Astrocyte of the cerebellum (primary cell): ENCODE results near the gene PRDM1.

Experiments
- DNase-seq: peaks from one replicate; pipeline ENCODE4 v3.0.0-alpha.2; 2011; ENCODE audit warnings: low read depth
- H3K4me3 ChIP-seq: 2 replicates; pipeline ENCODE4 v1.5.1; 2011; ENCODE audit warnings: mild to moderate bottlenecking, low read depth, low read length, moderate library complexity
- CTCF ChIP-seq: IDR thresholded peaks from 2 replicates; pipeline ENCODE4 v1.5.1; 2012; ENCODE audit warnings: low read length, low read depth, moderate library complexity, mild to moderate bottlenecking; ENCODE audit errors: missing control alignments
- in situ Hi-C: cut with HindIII; loops from 2 replicates; pipeline ENCODE4 v1.10.0; 2017; ENCODE audit warnings: low sequenced_read_pairs

The PRDM1 gene

DNA sequence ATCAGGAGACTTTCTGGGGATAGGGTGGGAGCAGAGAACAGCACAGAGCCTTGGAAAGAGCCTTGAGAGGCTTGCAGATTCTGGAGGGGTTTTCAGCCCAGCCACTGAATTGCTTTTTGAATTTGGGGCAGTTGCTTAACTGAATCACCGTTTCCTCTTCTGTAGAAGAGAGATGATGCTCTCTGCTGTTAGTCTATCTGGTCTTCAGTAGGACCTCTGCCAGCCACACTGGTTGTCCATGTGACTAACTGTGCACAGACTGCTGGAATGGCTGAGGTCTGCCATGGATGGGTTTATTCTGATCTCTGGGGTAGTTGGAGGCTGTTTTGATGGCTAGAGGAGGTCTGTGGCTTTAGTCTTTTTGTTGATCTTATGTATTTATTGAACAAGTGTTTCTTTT is 21.4 kb upstream of the PRDM1 start:
- H3K4me3 ChIP-seq, result no peak overlapping the region
- no peak for DNase-seq
- TF ChIP-seq CTCF, result no peak
- in situ Hi-C loops, result no loop called here

- in situ Hi-C loops, result no loop called here
- no peak for TF ChIP-seq CTCF
- no peak overlapping the region for H3K4me3 ChIP-seq
- DNase-seq, result no peak
Measured at GRCh38 chr6:106066989-106067388, 19.1 kb upstream of the PRDM1 start.

DNA sequence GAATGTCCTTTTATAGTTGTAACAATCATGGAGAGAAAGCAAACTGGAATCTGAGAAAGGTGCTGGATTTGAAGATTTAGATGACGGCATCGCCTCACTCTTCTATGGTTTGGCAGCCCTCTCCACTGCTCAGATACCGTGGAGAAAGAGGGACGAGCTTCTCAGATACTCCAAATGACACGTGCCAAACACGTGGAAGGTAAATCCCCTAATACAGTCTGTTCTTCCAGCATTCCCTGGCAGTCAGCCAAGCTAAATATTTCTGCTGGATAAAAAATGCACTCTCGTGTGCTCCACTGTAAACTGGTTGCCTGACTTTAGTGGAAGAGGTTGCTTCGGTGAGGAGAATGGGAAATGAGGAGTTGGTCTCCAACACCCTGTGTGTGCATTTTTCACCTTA is 16.7 kb upstream of the PRDM1 start:
- no peak for TF ChIP-seq CTCF
- DNase-seq, result peak; percentile 86
- H3K4me3 ChIP-seq, result no peak overlapping the region
- in situ Hi-C loops, result no loop called here

GRCh38 chr6:106070636-106071035 is 15.5 kb upstream of the PRDM1 start:
- in situ Hi-C loops, result no loop called here
- H3K4me3 ChIP-seq, result no peak overlapping the region
- DNase-seq, result no peak
- no peak for TF ChIP-seq CTCF

DNA sequence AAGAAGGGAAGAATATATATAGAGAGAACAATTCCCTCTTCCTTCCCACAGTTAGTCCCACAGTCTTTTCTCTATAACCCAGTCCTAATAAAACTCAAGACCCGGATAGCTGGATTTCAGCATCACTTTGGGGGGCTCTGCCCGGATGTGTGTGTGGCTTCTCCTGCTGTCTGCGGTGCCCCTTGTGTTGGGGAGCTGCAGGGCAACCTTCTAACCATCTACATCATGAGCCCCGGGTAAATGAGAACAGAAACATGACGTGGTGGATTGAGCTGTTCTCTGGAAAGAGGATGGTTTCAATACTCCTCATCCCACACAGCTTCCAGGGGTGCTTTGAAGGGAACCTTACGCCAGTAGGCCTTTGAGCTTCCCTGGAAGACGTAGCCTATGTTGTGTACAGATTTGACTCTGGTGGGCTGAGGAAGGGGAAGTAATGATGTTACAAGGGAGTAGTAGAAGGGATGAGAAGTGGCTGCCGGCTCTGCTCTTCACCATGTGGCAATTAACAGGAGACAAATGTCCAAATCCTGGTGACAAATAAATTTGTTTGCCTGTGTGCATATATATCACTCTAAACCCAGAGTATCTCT is 13.5 kb upstream of the PRDM1 start:
- TF ChIP-seq CTCF, result no peak
- H3K4me3 ChIP-seq, result no peak overlapping the region
- no peak for DNase-seq
- in situ Hi-C loops, result no loop called here

DNA sequence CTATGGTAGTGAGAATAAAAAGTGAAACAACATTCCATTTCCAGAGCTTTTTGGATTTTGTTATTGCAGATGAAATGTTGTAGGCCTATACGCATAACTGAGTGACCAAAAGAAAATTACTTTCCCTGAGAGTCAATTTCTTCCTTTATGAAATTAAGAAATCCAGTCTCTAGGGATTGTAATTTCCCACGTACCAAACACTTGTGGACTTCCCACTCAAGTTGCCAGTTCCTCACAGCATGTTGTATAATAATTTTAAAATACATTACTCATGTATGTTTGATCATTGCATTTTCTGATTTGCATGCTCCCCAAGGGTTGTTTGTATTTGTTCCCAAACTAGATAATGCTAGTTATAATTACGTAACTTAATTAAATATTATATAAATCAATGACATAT is 12.0 kb upstream of the PRDM1 start:
- DNase-seq, result no peak
- in situ Hi-C loops, result no loop called here
- no peak for TF ChIP-seq CTCF
- no peak overlapping the region for H3K4me3 ChIP-seq
